ENCODE data around the gene MAFG. TPM values are rescaled to one million over a fixed set of nuclear protein-coding genes. Genes with fewer than 3 reads are reported as not detected.

The MAFG gene
- total RNA-seq, 2 experiments from 2014 or later: 12.4 to 14.1 TPM

GRCh38 chr17:81940538-81941483 lies 13.3 kb upstream of the MAFG start:
- Mint-ChIP-seq H3K27ac (no peak overlapping the region), H3K36me3 (ENCODE audit: low read depth) (peaks cover 6% of the 10 kb centered on the region), H3K4me3 (no peak overlapping the region), H3K4me1 (ENCODE audit: low read depth) (peaks cover 8% of the 10 kb centered on the region), H3K27me3 (no peaks in the 10 kb centered on the region), H3K9me3 (no peaks in the 10 kb centered on the region)
- ATAC-seq: no peak
- DNase-seq: no peak
- POLR2A ChIA-PET: interaction anchor here (1.7 kb wide), 1 partner anchor 19 kb away, joined by 3 read pairs; no protein-coding TSS in a partner anchor
- intact Hi-C loops (cut with micrococcal nuclease): no loop called here
- TF ChIP-seq CTCF (IDR thresholded peaks at IDR 0.05): no peak
- CTCF ChIA-PET: interaction anchor here (1.2 to 2.3 kb wide), 3 partner anchors 13 to 19 kb away, joined by 3 to 6 read pairs (median 3); no protein-coding TSS in a partner anchor

GRCh38 chr17:81939881-81940385 lies 12.4 kb upstream of the MAFG start:
- peaks cover 15% of the 10 kb centered on the region for H3K36me3 Mint-ChIP-seq (ENCODE audit: low read depth)
- POLR2A ChIA-PET: no interaction called here
- ATAC-seq: no peak
- CTCF ChIA-PET: interaction anchor here (1.2 to 2.3 kb wide), 3 partner anchors 12 to 20 kb away, joined by 3 to 6 read pairs (median 3); no protein-coding TSS in a partner anchor
- TF ChIP-seq CTCF (IDR thresholded peaks at IDR 0.05): no peak
- DNase-seq: no peak
- no peaks in the 10 kb centered on the region for H3K27me3 Mint-ChIP-seq
- no peak overlapping the region for H3K27ac Mint-ChIP-seq
- no peaks in the 10 kb centered on the region for H3K9me3 Mint-ChIP-seq
- intact Hi-C loops (cut with micrococcal nuclease): no loop called here
- peaks cover 15% of the 10 kb centered on the region for H3K4me1 Mint-ChIP-seq (ENCODE audit: low read depth)
- no peak overlapping the region for H3K4me3 Mint-ChIP-seq

- Mint-ChIP-seq H3K4me1 (ENCODE audit: low read depth) (peaks cover 17% of the 10 kb centered on the region), H3K27me3 (no peaks in the 10 kb centered on the region), H3K4me3 (no peak overlapping the region), H3K36me3 (ENCODE audit: low read depth) (peaks cover 19% of the 10 kb centered on the region), H3K27ac (no peak overlapping the region), H3K9me3 (no peaks in the 10 kb centered on the region)
- ATAC-seq: no peak
- intact Hi-C loops (cut with micrococcal nuclease): no loop called here
- no peak for TF ChIP-seq CTCF (IDR thresholded peaks at IDR 0.05)
- CTCF ChIA-PET: interaction anchor here (1.3 to 3.1 kb wide), 3 partner anchors 13 to 82 kb away, joined by 3 to 12 read pairs (median 6); no protein-coding TSS in a partner anchor
- no peak for DNase-seq
- POLR2A ChIA-PET: interaction anchor here (0.6 kb wide), 1 partner anchor 47 kb away, joined by 4 read pairs; no protein-coding TSS in a partner anchor
Observed at GRCh38 chr17:81939218-81939617, 11.7 kb upstream of the MAFG start.

GRCh38 chr17:81935709-81936084 lies 8.2 kb upstream of the MAFG start:
- ATAC-seq: no peak
- ChIA-PET POLR2A (interaction anchor here (2.3 to 2.8 kb wide), 3 partner anchors 9 to 66 kb away, joined by 10 to 20 read pairs (median 12); partner anchors contain the start of gene MAFG), CTCF (no interaction called here)
- Mint-ChIP-seq H3K9me3 (no peaks in the 10 kb centered on the region), H3K27ac (peak overlapping the region; percentile 59), H3K27me3 (no peaks in the 10 kb centered on the region), H3K36me3 (ENCODE audit: low read depth) (peaks cover 39% of the 10 kb centered on the region), H3K4me3 (peak overlapping the region; percentile 88), H3K4me1 (ENCODE audit: low read depth) (peaks cover 39% of the 10 kb centered on the region)
- intact Hi-C loops (cut with micrococcal nuclease): no loop called here
- DNase-seq: no peak
- no peak for TF ChIP-seq CTCF (IDR thresholded peaks at IDR 0.05)
